C4-2B (cell line): ENCODE data around the gene HOXA9.

Source experiments
- ZFX ChIP-seq: fragments of 450-650 bp; IDR thresholded peaks from 2 replicates; pipeline ENCODE4 v1.6.1; 2017
- TF ChIP-seq, protein P1 (sequence below): fragments of 450-650 bp; conservative IDR thresholded peaks from 2 replicates; pipeline ENCODE4 v1.5.1; 2017; ENCODE audit warnings: mild to moderate bottlenecking

DNA sequence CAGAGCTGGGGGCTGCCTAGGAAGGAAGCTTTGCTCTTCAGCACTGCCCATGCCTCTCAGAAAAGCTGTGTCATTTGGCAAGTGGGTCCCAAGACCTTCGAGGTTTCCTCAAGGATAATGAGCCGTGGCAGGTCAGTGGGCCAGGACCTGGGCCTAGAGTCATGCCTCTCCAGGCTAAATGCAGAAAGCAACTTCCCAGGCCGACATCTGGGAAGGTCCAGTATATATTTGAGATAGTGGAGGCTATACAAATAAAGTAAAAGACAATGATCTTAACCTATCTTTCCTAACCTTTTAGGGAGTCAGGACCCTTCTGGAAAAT, 11.1 kb upstream of the HOXA9 start:
- TF ChIP-seq, protein P1, sequence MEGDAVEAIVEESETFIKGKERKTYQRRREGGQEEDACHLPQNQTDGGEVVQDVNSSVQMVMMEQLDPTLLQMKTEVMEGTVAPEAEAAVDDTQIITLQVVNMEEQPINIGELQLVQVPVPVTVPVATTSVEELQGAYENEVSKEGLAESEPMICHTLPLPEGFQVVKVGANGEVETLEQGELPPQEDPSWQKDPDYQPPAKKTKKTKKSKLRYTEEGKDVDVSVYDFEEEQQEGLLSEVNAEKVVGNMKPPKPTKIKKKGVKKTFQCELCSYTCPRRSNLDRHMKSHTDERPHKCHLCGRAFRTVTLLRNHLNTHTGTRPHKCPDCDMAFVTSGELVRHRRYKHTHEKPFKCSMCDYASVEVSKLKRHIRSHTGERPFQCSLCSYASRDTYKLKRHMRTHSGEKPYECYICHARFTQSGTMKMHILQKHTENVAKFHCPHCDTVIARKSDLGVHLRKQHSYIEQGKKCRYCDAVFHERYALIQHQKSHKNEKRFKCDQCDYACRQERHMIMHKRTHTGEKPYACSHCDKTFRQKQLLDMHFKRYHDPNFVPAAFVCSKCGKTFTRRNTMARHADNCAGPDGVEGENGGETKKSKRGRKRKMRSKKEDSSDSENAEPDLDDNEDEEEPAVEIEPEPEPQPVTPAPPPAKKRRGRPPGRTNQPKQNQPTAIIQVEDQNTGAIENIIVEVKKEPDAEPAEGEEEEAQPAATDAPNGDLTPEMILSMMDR: no peak
- TF ChIP-seq ZFX: no peak
